ENCODE measurements around the gene COLGALT1.

Gene COLGALT1

DNA sequence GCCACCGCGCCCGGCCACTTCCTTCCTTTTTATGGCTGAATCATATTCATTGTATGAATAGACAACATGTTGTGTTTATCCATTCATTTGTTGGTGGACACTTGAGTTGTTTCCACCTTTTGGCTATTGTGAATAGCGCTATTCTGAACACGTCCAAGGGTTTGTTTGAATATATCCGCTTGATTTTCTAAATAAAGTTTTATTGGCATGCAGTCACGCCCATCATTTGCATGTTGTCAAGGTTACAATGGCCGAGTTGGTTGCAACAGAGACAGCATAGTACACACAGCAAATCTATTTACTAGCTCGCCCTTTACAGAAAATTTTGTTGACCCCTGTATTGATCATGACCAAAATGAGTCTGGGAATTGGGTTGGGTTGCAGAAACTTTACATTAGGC is 43.5 kb downstream of the COLGALT1 start:
- DNase-seq (ENCODE audit: low read depth, low spot score): no peak

DNA sequence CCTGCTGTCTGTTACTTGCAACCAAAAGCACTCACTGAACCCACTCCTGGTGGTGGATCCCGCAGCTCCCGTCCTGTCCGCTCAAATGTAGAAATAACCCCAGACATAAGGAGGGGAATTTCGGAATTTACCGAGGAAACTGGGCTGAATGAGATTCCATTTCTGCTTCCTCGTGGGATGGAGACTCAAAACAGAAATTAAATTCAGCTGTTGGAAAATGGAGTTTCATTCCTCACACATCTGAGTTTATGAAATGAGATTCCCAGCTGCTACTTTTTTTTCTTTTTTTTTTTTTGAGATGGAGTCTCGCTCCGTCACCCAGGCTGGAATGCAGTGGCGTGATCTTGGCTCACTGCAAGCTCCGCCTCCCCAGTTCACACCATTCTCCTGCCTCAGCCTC is 44.3 kb downstream of the COLGALT1 start:
- DNase-seq (ENCODE audit: low read depth, low spot score): no peak

DNA sequence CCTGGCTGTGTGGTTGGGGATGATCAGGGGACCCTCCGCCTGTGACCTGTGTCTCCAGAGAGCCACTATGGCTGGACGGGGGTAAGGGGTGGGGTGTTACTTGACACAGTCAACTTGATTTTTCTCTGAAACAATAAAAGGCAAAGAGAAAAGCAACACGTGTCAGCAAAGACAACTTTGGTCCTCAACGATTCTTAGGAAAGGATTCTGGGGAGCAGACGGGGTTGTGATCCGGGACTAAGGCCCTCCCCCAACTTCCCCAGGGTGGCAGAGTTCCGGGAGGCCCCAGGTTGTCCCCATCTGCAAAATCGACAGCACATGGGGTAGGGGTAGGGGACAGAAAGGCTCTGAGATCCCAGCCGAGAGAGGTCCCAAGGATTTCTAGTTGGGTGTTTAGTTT is 46.2 kb downstream of the COLGALT1 start:
- no peak for DNase-seq (ENCODE audit: low read depth, low spot score)

DNA sequence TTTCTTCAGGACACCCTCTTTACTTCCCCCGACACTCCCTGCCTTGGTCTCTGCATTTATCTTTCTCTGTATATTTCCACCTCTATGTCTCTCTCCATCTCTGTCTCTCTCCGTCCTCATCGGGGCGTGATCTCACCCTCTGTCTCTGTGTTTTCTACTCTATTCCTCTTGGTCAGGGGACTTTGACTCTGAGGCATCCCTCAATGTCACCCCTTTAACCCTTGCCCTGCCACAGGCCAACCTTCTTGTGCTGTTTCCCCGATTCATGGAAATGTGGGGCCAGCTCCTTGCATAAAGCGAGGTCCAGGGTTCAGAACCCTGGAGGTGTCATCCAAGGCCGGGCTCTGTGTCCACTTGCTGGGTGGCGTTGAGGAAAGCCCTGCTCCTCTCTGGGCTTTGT is 46.8 kb downstream of the COLGALT1 start:
- DNase-seq (ENCODE audit: low read depth, low spot score): no peak

DNA sequence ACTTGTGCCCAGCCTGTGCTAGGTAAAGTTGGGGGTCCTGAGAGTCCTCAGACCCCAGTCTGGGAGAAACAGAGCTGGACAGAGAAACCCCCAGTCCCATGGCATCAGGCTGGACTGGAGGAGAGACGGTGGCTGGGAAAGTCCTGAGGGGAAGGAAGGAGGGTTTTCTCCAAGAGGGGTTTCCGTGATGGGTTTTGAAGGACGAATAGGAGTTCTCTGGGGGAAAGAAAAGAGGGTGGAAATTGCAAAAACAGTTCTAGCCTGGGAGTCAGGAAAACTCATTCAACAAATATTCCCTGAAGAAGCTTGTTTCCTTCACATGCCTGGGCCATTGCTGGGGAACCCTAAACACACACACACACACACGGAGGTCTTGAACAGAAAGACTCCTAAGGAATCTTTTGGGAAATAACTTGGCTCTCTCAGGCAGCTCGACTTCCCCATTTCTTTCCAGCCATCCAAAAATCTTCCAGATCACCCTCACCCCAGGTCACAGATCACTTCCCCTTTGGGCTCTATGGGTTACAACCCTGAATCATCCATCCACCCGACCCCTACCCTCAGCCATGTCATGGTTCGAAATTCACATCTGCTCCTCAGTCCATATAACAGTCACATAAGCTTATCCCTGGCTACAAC is 47.5 kb downstream of the COLGALT1 start:
- DNase-seq (ENCODE audit: low read depth, low spot score): no peak

DNA sequence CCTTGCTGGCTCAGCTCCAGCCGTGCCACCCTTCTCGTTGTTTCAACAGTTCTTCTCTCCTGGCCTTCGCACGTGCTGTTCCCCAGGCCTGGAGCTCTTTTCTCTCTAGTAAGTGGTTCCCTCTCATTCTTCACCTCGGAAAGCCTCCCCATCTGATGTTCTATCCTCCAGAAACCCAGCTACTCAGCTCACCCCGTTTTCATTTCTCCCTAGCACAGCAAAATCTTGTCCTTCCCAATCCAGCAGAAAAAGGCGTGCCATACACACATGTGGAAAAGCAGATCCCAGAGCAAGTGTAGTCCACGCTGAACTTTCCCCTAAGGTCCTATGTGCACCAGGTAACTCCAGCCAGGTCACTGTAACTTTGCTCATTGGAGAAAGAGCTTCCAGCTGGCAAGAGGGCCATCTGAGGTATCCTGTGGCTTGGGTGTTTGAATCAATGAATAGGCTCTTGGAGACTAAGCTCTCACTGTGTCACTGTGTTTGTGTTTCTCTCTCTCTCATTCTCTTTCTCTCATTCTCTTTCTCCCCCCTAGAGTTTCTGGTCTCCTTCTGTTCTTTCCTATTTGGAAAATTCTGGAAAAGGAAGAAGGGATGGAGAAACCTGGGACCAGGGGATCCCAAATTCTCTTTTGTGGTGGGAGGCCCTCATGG is 49.0 kb downstream of the COLGALT1 start:
- DNase-seq (ENCODE audit: low read depth, low spot score): no peak

DNA sequence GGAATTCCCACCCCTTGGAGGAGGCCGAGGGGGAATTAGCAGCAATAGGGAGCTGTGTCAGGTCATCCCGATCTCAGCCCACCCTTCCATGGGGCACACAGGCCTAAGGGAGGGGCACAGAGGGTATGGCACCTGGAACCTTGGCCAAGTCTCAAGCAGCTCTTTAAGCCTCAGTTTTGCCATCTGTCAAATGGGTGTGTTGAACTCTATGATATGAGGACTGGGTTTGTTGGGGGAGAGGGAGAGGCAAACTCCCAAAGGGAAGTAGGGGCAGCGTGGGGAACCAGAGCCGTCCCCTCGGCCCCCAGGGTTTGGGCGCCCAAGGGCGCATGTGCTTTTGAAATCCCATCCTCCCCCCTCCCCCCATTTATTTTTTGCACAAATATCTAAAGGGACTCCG is 49.7 kb downstream of the COLGALT1 start:
- DNase-seq (ENCODE audit: low read depth, low spot score): no peak

DNA sequence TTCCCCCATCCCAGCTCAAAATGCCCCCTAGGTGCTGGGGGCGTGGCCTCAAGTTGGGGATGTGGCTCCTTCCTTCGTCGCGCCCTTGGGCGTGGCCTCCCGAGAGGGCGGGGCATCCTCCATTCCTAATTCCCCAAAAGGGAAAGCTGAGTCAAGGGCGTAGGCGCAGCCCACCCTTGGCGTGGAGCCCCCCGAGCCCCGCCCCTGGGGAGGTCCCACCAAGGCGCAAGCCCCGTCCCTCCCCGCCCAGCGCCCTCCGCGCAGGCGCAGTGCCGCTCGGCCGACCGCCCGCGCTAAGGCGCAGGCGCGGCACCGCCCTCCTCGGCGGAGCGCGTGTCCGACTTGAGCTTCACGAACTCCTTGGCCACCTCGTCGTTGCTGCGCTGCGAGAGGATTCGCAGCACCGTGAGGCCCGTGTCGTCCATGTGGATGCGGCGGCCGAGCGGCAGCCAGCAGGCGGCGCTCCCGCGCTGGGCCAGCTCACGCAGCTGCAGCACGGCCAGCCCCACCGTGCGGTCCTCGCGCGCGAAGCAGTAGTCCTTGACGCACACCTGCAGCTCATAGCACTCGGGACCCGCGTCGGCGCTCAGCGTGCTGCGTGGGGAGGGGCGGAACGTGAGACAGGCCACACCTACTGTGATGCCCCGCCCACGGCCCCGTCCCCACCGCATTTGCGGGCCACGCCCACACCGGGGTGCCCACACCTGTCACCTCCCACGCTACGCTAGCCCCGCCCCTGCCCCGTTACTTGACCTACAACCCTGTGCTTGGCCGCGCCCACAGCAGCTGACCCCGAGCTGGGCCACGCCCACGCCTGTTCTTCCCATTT is 50.5 kb downstream of the COLGALT1 start:
- DNase-seq (ENCODE audit: low read depth, low spot score): peak; percentile 78

DNA sequence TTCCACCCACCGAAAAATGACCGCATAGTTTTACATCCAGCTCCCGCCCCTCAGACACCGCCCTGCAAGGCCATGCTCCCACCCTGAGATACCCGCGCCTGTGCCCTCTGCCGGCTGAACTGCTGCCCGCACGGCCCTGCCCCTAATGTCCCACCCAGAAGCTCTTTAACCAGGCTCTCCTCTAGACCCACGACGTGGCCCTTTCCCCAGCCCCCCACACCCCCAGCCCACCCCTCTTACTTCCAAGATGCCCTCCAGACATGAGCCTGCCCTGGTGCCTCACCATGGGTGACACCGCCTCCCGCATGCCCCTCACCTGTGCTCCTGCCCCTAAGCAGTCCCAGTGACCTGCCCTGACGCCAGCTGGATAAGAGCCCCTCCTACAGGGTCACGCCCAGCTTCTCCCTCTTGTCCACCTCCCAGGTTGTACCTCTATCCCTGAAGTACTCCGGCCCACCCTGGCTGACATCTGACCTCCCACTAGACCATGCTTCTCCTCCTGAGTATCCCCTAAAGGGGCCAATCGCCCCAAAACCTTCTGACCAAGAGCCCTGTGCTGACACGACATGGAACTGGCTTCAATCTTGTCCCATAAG is 51.2 kb downstream of the COLGALT1 start:
- DNase-seq (ENCODE audit: low read depth, low spot score): no peak

DNA sequence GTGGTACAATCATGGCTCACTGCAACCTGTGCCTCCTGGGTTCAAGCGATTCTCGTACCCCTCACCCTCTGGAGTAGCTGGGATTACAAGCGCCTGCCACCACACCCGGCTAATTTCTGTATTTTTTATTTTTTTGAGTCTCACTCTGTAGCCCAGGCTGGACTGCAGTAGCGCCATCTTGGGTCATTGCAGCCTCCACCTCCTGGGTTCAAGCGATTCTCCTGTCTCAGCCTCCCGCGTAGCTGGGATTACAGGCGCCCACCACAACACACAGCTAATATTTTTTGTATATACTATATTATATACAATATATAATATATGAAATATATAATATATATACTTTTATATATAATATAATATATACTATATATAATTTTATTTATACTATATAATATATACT is 52.5 kb downstream of the COLGALT1 start:
- DNase-seq (ENCODE audit: low read depth, low spot score): no peak

DNA sequence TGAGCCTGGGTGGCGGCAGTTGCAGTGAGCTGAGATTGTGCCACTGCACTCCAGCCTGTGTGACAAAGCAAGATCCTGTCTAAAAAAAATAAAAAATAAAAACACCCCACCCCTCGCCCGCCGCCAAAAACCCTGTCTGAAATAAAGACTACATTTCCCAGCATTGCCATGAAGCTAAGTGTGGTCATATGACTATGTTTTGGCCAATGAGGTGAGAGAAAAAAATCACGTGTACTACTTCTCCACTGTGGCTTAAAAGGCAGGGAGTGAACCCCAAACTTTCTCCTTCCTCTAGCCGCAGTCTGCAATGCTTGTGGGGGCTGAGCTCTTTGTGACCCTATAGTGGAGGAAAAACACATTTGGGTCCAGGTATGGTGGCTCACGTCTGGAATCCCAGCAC is 54.9 kb downstream of the COLGALT1 start:
- DNase-seq (ENCODE audit: low read depth, low spot score): no peak

DNA sequence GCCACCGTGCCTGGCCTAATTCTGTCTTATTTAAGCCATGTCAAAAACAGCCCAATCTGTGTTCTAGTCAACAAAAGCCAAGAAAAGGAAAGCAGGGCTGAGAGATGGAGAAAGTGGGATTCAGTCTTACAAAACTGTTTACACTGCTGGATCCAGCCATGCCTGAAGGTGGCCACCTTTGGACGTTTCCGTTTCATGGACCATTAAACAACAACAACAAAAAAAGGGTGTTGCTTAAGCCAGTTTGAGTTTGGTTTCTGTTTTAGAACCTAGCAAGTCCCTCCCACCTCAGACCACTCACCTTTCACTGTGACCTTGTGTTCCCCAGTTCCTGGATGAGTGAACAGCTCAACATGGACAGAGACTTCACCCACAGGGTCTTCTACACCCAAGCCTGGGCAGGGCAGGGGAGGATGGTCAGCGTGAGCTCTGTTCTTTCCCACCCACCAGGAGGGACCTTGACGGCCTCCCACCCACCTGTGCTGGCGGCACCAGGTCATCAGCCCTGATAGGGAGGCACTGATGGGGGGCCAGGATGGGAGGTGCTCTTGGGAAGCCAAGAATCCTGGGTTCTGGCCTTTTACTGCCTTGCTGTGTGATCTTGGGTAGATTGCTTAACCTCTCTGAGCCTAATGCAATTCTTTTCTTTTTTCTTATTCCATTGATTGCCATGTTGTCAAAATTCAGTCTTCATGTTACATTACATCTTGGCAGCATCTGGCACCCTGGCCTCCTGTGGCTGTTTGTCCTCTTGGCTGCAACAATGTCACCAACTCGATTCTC is 56.2 kb downstream of the COLGALT1 start:
- DNase-seq (ENCODE audit: low read depth, low spot score): no peak

DNA sequence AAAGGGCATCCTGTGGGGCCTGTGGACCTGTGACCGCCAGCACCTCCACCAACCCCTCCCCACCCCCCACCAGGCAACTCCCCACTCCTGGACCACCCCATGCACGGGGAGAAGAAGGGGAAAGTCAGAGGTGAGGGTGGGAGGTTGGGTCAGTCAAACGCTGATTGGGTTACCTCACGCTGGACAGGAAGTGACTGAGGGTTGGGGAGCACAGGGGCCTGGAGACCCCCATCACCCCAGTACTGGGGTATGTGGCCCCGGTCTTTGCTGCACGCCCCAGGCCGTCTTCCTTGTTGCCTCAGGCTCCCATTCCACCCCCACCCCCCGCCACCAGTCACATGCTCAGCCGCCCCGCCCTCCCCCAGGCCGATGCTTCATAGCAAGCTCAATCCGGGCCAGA is 59.0 kb downstream of the COLGALT1 start:
- DNase-seq (ENCODE audit: low read depth, low spot score): no peak

DNA sequence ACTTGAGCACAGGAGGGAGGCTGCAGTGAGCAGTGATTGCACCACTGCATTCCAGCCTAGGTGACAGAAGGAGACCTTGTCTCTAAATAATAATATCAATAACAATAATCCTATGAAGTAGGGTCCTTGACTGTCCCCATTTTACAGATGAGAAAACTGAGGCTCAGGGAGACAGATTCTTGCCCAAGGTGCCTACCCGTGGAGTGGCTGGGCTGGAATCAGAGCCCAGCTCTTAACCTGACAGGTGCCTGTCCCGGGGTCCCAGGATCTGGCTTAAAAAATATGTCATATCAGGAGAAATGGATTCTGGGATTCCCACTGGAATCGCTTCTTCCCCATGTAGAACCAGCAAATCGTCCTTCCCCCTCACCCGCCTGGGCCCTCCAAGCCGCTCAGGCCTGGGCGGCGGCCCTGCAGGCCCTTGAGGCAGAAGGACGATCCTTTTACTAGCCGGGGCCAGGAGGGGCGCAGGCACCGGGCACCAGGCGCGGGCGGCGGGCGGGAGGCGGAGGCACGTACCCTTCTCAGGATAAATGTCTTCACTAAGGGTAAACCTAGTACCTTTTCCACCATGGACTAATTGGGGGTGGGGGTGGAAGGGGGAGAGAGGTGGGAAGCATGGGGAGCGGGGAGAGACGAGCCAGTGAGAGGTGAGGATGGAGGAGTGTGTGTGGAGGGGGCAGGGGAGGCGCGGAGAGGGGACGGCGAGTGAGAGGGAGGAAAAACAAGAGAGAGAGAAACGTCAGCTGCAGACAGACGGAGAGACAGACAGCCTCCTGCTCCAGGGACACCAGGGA is 60.6 kb downstream of the COLGALT1 start:
- DNase-seq (ENCODE audit: low read depth, low spot score): no peak

DNA sequence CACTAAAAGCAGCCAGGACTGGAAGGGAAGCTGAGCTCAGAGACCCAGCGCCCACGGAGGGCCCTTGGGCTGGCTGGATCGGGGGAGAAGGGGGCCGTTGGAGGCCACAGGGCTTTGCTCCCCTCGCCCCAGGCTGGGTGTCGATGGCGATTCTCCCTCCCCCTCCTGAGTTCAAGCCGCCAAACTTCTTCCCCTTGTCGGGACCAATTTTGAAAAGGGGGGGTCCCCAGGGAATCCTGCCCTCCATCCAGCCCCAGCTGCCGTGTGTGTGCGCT is 61.2 kb downstream of the COLGALT1 start:
- no peak for DNase-seq (ENCODE audit: low read depth, low spot score)

DNA sequence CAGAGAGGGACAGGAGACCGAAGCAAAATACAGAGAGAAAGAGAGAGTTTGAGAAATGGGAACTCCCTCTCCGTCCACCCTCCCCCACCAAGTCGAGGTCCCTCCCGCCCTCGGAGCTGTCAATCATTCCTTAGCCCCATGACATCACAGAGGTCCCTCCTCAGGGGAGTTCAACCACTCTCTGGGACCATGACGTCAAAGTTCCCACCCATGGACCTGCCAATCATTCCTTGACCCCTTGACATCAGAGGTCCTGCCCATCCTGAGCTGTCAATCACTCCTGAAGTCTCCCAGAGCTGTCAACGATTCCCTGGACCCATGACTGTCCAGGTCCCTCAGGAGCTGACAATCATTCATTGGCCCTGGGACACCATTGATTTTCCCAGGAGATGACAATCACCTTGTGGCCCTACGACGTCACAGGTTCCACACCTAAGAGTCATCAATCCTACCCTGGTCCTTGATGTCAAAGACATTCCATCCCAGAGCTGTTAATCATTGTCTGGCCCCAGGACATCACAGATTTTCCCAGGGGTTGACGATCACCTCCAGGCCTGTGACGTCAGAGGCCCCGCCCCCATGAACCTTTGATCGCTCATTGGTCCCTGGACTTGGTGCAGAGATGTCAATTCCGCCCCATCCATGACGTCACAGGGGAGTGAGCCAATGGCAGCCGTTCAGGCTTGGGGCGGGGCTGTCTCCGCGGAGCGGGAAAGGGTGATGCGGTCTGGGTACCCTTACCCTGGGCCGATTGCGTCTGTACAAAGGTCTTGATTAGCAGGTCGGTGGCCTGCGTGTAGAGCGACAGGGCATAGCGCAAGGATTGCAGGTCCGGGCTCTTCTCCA is 61.7 kb downstream of the COLGALT1 start:
- peak; percentile 54 for DNase-seq (ENCODE audit: low read depth, low spot score)

DNA sequence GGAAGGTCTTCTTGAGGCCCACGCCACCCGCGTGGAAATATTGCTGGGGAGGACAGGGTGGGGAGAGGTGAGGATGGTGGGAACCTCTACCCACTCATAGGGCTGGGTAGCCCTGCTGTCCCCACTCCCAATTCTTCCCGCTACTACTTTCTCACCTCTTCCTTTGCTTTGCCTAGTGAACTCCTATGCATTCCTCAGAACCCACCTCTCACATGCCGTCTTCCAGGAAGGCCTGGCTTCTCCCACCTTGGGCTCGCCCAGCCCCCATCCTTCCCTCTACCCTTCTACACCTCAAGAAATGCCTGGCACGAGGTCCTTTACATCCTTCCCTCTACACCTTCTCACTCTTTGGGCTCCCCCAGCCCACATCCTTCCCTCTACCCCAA is 62.4 kb downstream of the COLGALT1 start:
- DNase-seq (ENCODE audit: low read depth, low spot score): no peak

DNA sequence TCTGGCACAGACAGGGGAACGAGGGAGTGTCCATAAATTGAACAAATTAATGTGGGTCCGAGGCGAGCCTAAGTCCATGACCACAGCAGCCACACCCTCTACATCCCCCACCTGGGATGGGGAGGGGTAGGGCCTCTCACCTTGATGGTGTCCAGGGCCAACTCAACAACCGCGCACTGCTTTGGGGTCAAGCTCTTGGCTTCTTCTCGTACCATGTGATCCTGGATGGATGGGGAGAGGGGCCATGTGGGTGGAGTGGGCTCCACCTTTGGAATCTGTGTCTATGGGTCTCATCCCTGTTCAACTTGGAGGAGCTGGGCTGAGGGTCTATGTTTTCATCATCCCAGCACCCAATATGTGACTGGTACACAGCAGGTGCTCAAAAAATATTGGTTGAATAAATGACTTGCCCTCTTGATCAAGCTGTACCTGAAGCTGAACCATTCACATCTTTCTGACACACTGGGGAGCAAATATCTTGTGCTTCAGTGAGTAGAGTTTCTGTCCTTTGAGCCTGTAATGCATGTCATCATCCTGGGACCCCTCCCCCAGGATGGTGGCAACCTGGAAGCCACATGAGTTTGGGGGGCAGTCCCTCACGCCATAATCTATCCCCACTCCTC is 62.9 kb downstream of the COLGALT1 start:
- no peak for DNase-seq (ENCODE audit: low read depth, low spot score)

DNA sequence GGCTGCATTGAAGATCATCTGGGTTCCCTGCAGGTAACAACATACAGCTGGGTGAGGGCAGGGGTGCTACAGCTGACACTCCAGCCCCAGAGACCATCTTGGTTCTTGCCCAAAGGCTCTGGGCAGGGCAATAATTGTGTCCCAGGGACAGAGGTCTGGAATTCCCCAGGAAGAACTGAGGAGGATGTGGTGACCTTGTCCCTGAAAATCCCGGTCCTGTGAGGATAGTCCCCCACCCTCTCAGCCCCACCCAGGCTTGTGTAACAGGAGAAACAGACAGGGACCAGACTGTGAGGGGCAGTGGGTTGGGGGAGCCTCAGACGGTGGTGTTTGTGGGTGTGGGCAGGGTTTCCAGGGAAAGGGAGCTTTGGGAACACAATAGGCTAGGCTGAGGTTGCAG is 63.5 kb downstream of the COLGALT1 start:
- no peak for DNase-seq (ENCODE audit: low read depth, low spot score)

DNA sequence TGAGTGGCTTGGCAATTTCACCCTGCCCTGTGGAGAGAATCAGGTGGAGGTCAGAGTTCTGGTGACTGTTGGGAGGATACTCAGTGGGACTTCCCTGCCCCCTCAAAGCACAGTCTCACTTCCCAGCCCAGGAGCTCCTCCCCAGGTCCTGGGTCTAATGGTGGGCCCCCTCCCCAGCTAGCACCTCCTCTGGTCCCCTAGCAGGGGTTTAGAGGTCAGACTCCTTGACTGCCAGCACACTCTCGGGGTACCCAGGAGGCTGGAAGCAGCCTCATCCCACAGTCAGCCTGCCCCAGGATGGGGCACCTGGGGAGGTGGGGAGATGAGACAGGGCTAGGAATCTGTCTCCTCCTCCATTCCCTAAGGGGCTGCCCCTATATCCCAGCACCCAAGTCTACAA is 65.2 kb downstream of the COLGALT1 start:
- no peak for DNase-seq (ENCODE audit: low read depth, low spot score)

All from iPS DF 19.7 (cell line).